Activated naive CD4-positive, alpha-beta T cell treated with anti-CD3 and anti-CD28 coated beads, Interleukin-2, amount 50 U/mL, for 24 hours (primary cell): ENCODE data around the gene USP44.
A peak's percentile ranks its signal among the peaks of the same experiment; 100 is the strongest.

ENCODE experiments used
- H3K27ac Mint-ChIP-seq: one replicate; pipeline ENCODE4 v1.8.0; 2021; ENCODE audit warnings: mild to moderate bottlenecking, mixed read lengths
- H3K27me3 Mint-ChIP-seq: one replicate; pipeline ENCODE4 v1.8.0; 2021; ENCODE audit warnings: mixed read lengths
- H3K36me3 Mint-ChIP-seq: one replicate; pipeline ENCODE4 v1.8.0; 2021; ENCODE audit warnings: mixed read lengths
- H3K4me1 Mint-ChIP-seq: one replicate; pipeline ENCODE4 v1.8.0; 2021; ENCODE audit warnings: mixed read lengths
- H3K4me3 Mint-ChIP-seq: one replicate; pipeline ENCODE4 v1.8.0; 2021; ENCODE audit warnings: mild to moderate bottlenecking, mixed read lengths
- H3K9me3 Mint-ChIP-seq: one replicate; pipeline ENCODE4 v1.8.0; 2021; ENCODE audit warnings: mixed read lengths

USP44 gene

DNA sequence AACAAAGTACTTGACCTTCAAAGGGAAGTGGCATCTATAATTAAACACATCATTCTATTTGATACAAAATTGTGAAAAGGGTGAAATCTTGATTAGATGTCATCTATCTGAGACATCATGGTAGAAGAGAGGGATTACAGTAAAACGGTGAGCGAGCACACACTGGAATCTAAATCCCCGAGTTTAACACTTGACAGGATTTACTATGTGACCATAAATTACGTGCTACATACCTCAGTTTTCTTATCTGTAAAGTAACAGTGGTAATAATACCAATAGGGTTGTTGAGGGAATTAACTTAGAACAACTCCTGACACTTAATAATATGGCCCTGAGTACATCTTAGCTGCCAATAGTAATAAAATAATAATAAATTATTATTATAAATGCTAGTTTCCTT lies 13.3 kb downstream of the USP44 start:
- no peaks in the 10 kb centered on the region for H3K27me3 Mint-ChIP-seq
- no peak overlapping the region for H3K4me3 Mint-ChIP-seq
- H3K36me3 Mint-ChIP-seq = peaks cover 2% of the 10 kb centered on the region
- H3K27ac Mint-ChIP-seq = no peak overlapping the region
- no peaks in the 10 kb centered on the region for H3K9me3 Mint-ChIP-seq
- peaks cover 14% of the 10 kb centered on the region for H3K4me1 Mint-ChIP-seq

DNA sequence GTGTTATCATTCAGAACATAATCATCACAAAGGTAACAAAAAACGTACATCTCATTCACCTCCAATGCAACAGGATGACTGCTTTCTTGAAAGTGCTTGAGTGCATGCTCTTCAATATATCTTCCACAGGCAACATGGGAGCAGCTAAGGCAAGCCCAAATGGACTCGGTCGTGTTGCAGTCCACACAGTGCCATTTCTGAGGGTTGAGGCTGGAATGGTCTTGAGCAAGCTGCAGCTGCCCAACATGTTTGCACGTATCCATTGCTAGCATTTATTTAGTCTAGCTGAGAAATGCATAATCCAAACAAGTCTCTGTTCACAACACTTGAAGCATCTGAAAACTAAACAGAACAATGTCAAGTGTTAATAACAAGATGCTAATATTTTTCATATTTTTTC lies 17.3 kb downstream of the USP44 start:
- Mint-ChIP-seq H3K9me3 (no peaks in the 10 kb centered on the region), H3K4me3 (no peak overlapping the region), H3K27ac (peak overlapping the region; percentile 52), H3K36me3 (peaks cover 2% of the 10 kb centered on the region), H3K4me1 (peaks cover 34% of the 10 kb centered on the region), H3K27me3 (no peaks in the 10 kb centered on the region)

DNA sequence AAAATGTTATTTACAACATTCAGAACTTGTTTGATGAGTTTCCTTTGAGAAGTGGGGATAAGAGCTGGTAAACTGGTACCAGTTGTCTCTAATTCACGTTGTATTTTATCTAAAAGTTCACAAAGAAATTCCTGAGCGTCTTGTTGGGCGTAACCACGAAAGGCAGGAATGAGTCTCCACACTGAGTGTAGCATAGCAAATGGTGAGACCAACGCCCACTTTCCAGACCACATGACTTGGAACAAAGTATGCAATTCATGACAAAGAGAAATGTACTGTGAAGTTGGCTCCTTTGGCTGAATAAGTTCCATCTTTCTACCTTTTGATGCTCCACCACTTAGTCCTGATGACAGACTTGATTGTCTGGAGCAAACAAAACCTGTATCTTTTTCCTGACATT lies 18.4 kb downstream of the USP44 start:
- Mint-ChIP-seq H3K9me3 (no peaks in the 10 kb centered on the region), H3K27ac (no peak overlapping the region), H3K27me3 (no peaks in the 10 kb centered on the region), H3K4me3 (no peak overlapping the region), H3K36me3 (peaks cover 2% of the 10 kb centered on the region), H3K4me1 (peaks cover 38% of the 10 kb centered on the region)

DNA sequence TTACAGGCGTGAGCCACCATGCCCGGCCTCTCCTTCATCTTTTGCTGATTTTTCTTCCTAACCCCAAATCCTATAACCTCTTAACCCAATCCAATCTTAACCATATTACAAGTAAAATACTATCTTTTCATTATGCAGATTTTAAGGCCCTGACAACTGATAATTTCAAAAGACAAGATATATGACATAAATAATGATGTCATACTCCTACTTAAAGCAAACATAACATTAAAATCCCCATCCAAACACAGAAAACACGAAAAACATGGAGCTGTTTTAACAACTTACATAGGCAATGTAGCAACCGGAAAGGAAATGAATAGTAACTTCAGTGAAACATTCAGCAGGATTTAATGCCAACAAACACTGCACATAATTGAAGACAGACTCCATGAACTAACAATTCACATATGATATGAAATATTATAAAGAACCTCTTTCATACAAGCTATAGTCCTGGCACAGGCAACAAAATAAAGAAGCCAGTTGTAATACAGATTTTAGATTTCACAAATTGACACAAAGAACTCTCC lies 21.5 kb downstream of the USP44 start:
- H3K9me3 Mint-ChIP-seq = no peaks in the 10 kb centered on the region
- no peaks in the 10 kb centered on the region for H3K27me3 Mint-ChIP-seq
- H3K36me3 Mint-ChIP-seq = peaks cover 2% of the 10 kb centered on the region
- H3K27ac Mint-ChIP-seq = no peak overlapping the region
- no peak overlapping the region for H3K4me3 Mint-ChIP-seq
- H3K4me1 Mint-ChIP-seq = peaks cover 38% of the 10 kb centered on the region

DNA sequence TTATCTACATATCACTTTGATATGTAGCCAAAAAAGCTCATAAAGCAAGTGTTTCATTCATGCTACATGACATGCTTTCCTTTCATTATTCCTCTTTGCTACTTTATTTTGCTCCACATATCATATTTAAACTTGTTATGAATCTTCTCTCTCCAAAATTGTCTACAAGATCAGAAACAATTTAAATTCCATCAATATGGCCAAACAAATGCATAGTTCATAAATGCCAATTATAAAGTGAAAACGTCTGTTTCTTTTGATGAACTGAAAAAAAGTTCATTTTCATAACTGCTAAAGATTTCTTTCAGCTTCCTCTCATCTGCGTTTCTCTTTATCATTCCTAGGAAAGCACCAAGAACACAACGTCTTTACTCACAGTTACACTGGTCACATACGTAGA lies 22.8 kb downstream of the USP44 start:
- no peak overlapping the region for H3K27ac Mint-ChIP-seq
- peaks cover 2% of the 10 kb centered on the region for H3K36me3 Mint-ChIP-seq
- no peak overlapping the region for H3K4me3 Mint-ChIP-seq
- H3K27me3 Mint-ChIP-seq = no peaks in the 10 kb centered on the region
- H3K9me3 Mint-ChIP-seq = no peaks in the 10 kb centered on the region
- H3K4me1 Mint-ChIP-seq = peaks cover 28% of the 10 kb centered on the region

DNA sequence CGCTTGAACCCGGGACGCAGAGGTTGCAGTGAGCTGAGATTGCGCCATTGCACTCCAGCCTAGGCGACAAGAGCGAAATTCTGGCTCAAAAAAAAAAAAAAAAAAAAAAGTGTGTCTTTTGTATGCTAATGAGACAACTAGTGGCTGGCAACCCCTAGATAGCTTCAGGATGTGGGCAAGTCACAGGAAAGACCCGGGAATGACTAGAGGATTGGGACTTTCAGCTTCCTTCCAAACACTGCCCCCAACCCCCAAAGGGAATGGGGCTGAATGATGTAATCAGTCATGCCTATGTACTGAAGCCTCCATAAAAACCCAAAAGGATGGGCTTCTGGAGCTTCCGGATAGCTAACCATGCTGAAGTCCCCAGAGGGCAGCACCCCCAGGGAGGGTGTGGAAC lies 28.6 kb downstream of the USP44 start:
- Mint-ChIP-seq H3K4me3 (no peak overlapping the region), H3K36me3 (peaks cover 3% of the 10 kb centered on the region), H3K9me3 (no peaks in the 10 kb centered on the region), H3K27me3 (no peaks in the 10 kb centered on the region), H3K27ac (no peak overlapping the region), H3K4me1 (no peaks in the 10 kb centered on the region)

DNA sequence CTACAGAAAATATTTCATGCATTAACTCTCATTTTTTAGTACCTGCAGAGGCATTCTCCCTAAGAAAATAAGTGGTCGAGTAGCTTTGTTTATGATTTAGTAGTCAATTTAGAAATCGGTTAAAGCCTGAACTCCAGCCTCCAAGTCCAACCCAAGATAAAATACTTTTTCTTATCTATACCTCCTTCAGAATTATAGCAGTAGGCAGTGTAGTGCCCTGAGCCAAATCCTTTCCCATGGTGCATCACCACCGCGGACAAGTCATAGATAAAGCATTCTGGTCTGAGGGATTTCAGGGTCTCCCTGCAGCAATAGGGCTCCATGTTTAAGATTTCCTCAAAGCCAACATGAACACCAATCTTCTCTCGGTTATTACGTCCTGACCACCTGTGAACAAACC lies 30.5 kb downstream of the USP44 start:
- peaks cover 6% of the 10 kb centered on the region for H3K4me1 Mint-ChIP-seq
- no peaks in the 10 kb centered on the region for H3K9me3 Mint-ChIP-seq
- no peak overlapping the region for H3K4me3 Mint-ChIP-seq
- no peak overlapping the region for H3K27ac Mint-ChIP-seq
- peaks cover 3% of the 10 kb centered on the region for H3K36me3 Mint-ChIP-seq
- no peaks in the 10 kb centered on the region for H3K27me3 Mint-ChIP-seq

DNA sequence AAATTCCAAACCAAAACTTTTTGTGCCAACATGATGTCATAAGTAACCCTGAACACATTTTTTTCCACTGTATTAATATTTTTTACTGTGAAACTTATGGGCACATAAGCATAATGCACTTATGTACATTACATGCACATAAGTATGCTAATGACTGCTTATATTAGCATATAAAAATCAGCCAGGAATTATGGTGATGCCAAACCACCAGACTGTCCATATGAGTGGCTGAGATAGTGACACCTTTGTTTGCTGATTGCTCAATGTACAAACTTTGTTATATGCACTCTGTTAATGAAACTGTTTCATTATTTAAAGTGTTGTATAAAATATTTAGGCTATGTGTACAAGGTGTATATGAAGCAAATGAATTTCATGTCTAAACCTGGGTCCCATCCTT lies 32.3 kb downstream of the USP44 start:
- peaks cover 6% of the 10 kb centered on the region for H3K4me1 Mint-ChIP-seq
- no peak overlapping the region for H3K27ac Mint-ChIP-seq
- no peaks in the 10 kb centered on the region for H3K27me3 Mint-ChIP-seq
- no peak overlapping the region for H3K4me3 Mint-ChIP-seq
- H3K9me3 Mint-ChIP-seq = no peaks in the 10 kb centered on the region
- H3K36me3 Mint-ChIP-seq = peaks cover 8% of the 10 kb centered on the region

DNA sequence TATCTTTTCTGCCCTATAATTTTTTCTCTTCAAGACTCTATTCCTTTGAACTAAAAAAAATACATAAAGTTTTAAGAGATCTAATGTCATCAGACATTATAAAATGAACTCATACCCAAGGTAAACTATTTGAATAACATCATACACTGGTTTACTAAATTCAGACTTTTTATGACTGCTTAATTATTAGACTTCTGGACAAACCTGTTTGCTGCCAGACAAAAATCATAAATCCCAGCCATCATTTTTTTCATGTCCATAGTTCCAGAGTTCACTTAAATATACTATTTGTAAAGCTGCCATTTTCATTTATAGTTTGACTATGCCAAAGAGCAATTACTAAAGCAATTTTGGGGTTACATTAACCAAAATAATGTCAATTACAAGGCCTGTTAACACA lies 34.0 kb downstream of the USP44 start:
- peak overlapping the region; percentile 38 for H3K27ac Mint-ChIP-seq
- H3K4me3 Mint-ChIP-seq = no peak overlapping the region
- H3K36me3 Mint-ChIP-seq = peaks cover 12% of the 10 kb centered on the region
- no peaks in the 10 kb centered on the region for H3K9me3 Mint-ChIP-seq
- peaks cover 6% of the 10 kb centered on the region for H3K4me1 Mint-ChIP-seq
- H3K27me3 Mint-ChIP-seq = no peaks in the 10 kb centered on the region

DNA sequence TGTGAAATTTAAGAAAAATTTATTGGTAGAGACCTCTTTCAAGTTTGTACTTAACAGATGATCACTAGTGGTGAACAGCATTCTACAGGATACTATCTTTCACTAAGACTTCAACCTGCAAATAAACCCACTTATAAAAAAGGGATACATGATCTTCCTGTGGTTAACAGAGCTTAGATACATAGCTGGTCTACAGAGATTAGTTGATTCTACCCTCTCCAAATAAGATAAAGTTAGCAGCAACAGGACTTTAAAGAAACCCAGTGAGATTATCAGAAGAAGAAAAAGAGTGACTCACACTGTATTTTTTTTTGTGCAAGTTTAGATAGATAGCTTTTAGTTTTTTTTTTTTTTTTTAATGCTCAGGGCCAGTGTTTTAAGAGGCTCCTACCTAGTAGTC lies 34.5 kb downstream of the USP44 start:
- Mint-ChIP-seq H3K4me3 (no peak overlapping the region), H3K36me3 (peaks cover 11% of the 10 kb centered on the region), H3K27ac (peak overlapping the region; percentile 38), H3K4me1 (peaks cover 6% of the 10 kb centered on the region), H3K9me3 (no peaks in the 10 kb centered on the region), H3K27me3 (no peaks in the 10 kb centered on the region)

DNA sequence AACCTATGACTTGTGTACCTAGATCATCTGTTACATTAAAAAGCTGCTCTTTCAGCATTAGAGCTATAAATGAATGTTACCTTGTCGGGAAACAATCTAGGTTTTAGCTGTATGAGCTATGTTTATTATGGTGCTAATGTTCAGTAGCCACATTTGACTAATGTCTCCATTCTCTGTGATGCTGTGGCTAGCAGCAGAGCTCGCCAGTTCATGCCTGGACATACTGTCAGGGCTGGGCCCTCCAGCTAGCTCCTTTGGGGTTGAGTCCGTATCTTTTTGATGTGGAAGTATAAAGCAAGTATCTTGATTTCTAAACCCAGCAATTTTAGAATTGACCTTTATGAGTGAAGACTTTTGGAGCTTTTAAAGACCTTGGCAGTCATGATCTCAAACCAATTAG lies 36.1 kb downstream of the USP44 start:
- Mint-ChIP-seq H3K36me3 (peaks cover 17% of the 10 kb centered on the region), H3K27ac (no peak overlapping the region), H3K4me3 (no peak overlapping the region), H3K4me1 (peaks cover 8% of the 10 kb centered on the region), H3K27me3 (no peaks in the 10 kb centered on the region), H3K9me3 (no peaks in the 10 kb centered on the region)

DNA sequence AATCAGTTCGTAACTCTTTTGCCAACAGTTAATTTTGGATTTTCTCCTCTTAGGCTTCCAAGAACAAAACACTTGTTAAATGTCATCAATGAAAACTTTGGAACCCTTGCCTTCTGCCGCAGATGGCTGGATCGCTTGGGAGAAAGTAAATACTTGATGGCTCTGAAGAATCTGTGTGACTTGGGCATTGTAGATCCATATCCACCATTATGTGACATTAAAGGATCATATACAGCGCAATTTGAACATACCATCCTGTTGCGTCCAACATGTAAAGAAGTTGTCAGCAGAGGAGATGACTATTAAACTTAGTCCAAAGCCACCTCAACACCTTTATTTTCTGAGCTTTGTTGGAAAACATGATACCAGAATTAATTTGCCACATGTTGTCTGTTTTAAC lies 37.7 kb downstream of the USP44 start:
- Mint-ChIP-seq H3K4me1 (peaks cover 15% of the 10 kb centered on the region), H3K9me3 (no peaks in the 10 kb centered on the region), H3K4me3 (no peak overlapping the region), H3K36me3 (peaks cover 22% of the 10 kb centered on the region), H3K27ac (no peak overlapping the region), H3K27me3 (no peaks in the 10 kb centered on the region)

DNA sequence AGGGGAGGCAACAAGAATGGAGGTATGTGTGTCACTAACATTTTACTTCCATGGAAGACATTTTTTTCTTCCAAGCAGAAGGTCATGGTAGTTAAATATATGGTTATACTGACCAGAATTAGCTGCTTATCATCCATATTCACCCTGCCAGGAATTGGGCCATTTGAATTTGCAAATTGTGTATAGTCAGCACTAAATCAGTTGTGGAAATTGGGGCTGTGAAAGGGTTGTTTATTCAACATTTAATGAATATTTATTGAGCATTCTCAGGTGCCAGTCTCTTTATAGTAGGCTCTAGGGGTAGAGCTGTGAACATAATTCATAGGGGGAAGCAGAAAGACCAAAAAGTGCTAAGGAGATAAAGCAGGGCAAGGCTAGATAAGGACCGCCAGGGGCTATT lies 39.3 kb downstream of the USP44 start:
- H3K27me3 Mint-ChIP-seq = no peaks in the 10 kb centered on the region
- no peak overlapping the region for H3K4me3 Mint-ChIP-seq
- H3K27ac Mint-ChIP-seq = no peak overlapping the region
- peaks cover 15% of the 10 kb centered on the region for H3K4me1 Mint-ChIP-seq
- no peaks in the 10 kb centered on the region for H3K9me3 Mint-ChIP-seq
- peaks cover 26% of the 10 kb centered on the region for H3K36me3 Mint-ChIP-seq

DNA sequence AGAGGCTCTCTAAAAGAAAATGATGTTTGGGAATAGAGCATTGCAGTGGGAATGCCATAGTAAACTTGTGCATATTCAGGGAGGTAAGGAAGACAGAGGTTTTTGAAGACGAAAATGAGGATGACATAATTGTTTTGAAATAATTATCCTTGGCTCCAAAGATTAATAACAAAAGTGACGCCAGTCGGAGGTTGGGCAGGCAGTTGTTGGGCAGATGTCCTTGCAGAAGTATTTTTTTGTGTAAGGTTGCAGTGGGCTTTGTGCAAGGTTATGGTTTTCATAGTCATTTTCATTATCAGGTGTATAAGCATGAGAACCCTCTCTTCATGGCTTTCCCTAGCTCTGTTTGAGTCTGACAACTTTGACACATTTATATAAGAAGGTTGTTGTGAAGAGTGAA lies 42.0 kb downstream of the USP44 start:
- Mint-ChIP-seq H3K4me1 (peaks cover 13% of the 10 kb centered on the region), H3K27ac (no peak overlapping the region), H3K4me3 (no peak overlapping the region), H3K27me3 (no peaks in the 10 kb centered on the region), H3K9me3 (no peaks in the 10 kb centered on the region), H3K36me3 (peaks cover 28% of the 10 kb centered on the region)

DNA sequence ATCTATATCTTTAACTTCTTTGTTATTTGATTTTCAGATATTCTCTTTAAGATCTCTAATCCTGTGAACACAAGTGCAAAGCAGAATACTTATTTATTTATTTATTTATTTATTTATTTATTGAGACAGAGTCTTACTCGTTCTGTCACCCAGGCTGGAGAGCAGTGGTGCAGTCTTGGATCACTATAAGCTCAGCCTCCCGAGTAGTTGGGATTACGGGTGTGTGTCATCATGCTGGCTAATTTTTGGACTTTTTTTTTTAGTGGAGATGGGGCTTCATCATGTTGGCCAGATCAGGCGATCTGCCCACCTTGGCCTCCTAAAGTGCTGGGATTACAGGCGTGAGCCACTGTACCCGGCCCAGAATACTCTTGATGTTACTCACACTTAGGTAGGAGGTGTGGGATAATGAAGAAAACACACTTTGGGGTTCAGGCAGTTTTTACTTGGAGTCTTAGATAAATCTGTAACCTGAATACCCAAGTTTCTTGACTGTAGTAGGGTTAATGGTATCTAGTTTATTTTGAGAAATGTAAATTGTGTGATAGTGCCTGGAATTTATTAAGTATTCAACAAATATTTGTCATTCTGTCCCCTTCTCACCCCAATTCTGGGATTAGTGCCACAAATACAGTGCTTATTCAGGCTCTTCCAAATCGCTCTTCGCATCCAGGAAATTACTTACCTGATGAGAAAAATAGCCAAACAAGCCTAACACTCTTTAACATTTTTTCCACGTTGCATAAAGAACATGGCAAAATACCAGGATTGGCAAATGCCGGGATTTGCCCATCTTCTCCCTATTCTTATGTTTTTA lies 44.4 kb downstream of the USP44 start:
- H3K27ac Mint-ChIP-seq = no peak overlapping the region
- peaks cover 31% of the 10 kb centered on the region for H3K4me1 Mint-ChIP-seq
- H3K27me3 Mint-ChIP-seq = no peaks in the 10 kb centered on the region
- no peak overlapping the region for H3K4me3 Mint-ChIP-seq
- peaks cover 36% of the 10 kb centered on the region for H3K36me3 Mint-ChIP-seq
- no peaks in the 10 kb centered on the region for H3K9me3 Mint-ChIP-seq

DNA sequence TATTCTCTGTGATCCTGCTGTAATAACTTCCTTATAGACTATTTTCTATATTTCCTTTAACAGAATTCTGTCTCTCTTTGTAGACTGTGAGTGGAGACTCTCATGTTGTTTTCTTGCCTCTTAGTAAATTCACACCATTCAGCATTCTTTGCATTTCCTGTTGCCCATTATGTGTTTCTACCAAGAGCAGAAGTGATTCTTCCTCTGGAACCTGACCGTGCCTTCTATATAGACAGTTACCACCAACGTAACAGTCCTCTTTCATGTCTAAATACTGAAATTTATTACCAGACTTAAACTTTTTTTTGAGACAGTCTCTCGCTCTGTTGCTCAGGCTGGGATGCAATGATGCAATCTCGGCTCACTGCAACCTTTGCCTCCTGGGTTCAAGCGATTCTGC lies 46.2 kb downstream of the USP44 start:
- Mint-ChIP-seq H3K9me3 (no peaks in the 10 kb centered on the region), H3K4me1 (peaks cover 36% of the 10 kb centered on the region), H3K27ac (no peak overlapping the region), H3K27me3 (no peaks in the 10 kb centered on the region), H3K36me3 (peaks cover 36% of the 10 kb centered on the region), H3K4me3 (no peak overlapping the region)

DNA sequence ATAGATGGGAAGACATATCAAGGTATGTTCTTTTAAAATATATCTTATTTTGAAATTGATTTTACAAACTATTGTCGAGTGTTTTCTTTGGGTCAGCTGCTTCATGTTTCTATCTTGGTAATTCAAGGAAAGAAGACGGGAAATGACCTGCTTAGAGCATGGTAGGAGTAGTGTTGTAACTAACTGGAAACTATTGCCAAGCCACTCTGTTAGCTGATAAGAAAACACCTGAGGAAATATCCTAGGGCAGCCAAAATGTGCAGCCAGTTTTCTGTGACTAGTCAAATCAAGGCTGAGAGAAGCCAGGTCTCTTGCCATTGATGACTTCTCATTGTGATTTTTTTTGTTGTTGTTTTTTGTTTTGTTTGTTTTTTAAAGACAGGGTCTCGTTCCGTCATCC lies 47.1 kb downstream of the USP44 start:
- peaks cover 43% of the 10 kb centered on the region for H3K36me3 Mint-ChIP-seq
- peaks cover 39% of the 10 kb centered on the region for H3K4me1 Mint-ChIP-seq
- H3K9me3 Mint-ChIP-seq = no peaks in the 10 kb centered on the region
- no peak overlapping the region for H3K4me3 Mint-ChIP-seq
- H3K27ac Mint-ChIP-seq = peak overlapping the region; percentile 62
- no peaks in the 10 kb centered on the region for H3K27me3 Mint-ChIP-seq
